SIG-M5 (cell line): ENCODE results near the gene KRTAP12-3.
"Not testable (repeated sequence)": the region's sequence is repeated elsewhere in the genome, so short reads cannot be mapped to it uniquely, and the experiment has no call there.

Source experiments
- DNase-seq: peaks from one replicate; lab custom pipeline; 2025; lab: John Stamatoyannopoulos, UW

Gene KRTAP12-3, protein sequence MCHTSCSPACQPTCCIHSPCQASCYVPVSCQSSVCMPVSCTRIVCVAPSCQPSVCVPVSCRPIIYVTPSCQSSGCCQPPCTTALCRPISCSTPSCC

DNA sequence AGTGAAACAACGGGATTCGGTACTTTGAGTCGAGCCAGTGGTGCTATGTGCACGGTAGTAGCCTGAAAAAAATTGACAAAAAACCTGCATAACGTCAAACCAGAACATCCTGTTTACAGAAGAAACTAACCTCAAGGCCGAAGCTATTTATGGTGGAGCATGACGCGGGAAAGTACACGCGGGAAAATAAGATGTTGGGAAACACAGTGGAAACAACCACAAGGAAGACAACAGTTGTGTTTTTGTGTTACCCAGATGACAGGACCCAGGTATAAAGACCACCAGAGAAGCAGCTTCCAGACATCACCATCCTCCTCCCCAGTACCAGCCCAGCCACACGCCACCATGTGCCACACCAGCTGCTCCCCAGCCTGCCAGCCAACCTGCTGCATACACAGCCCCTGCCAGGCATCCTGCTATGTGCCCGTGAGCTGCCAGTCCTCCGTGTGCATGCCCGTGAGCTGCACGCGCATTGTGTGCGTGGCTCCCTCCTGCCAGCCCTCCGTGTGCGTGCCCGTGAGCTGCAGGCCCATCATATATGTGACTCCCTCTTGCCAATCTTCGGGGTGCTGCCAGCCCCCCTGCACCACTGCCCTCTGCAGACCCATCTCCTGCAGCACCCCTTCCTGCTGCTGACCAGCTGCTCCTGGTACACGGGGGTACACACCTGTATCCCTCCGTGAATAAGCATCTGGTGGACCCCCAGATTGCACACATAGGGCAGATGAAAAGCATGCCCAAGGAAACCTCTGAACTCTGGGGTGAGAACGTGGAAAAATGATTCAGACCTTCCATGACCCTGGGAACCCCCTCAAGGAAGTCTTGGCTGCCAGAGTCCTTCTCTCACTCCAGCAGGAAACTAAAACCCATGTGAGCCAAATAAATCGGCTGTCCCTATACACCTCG is at the start of gene KRTAP12-3:
Gene KRTAP12-3, plus strand, starts transcription at position 298 of the 906 bp plus-strand sequence. Its CDS starts 48 bp downstream, at position 346.
- no peak for DNase-seq

DNA sequence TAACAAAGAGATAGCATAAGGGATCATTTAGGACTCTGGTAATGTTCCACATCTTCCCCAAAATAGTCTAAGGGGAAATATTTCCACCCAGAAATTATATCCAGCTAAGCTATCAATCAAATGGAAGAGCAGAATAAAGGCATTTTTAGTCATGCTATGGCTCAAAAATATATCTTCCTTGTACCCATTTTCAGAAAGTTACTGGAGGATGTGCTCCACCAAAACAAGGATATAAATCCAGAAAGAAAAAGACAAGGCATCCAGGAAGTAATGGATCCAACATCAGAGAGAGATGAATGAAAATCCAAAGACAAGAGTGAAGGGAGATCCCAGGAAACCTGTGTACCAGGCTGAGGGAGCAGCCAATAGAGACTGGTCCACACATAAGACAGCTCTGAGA is 48.5 kb upstream of the KRTAP12-3 start:
- DNase-seq = no peak

DNA sequence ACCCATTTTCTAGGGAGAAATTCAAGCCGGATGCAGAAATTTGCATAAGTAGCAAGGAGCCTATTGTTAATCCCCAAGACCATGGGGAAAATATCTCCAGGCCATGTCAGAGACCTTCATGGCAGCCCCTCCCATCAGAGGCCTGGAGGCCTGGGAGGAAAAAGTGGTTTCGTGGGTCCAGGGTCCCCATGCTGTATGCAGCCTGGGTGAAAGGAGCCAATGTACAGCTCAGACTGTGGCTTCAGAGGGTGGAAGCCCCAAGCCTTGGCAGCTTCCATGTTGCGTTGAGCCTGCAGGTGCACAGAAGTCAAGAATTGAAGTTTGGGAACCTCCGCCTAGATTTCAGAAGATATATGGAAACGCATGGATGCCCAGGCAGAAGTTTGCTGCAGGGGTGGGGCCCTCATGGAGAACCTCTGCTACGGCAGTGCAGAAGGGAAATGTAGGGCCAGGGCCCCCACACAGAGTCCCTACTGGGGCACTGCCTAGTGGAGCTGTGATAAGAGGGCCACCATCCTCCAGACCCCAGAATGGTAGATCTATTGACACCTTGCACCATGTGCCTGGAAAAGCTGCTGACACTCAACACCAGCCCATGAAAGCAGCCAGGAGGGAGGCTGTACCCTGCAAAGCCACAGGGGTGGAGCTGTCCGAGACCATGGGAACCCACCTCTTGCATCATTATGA is 47.4 kb upstream of the KRTAP12-3 start:
- DNase-seq = not testable (repeated sequence)

- no peak for DNase-seq
Observed at GRCh38 chr21:44611551-44611950, 46.2 kb upstream of the KRTAP12-3 start.

- DNase-seq = no peak
Observed at GRCh38 chr21:44612029-44612486, 45.7 kb upstream of the KRTAP12-3 start, which contains the start of gene KRTAP10-8. KRTAP10-8 (plus strand) TSS chr21:44612079; CDS start chr21:44612101, 22 bp downstream.

DNA sequence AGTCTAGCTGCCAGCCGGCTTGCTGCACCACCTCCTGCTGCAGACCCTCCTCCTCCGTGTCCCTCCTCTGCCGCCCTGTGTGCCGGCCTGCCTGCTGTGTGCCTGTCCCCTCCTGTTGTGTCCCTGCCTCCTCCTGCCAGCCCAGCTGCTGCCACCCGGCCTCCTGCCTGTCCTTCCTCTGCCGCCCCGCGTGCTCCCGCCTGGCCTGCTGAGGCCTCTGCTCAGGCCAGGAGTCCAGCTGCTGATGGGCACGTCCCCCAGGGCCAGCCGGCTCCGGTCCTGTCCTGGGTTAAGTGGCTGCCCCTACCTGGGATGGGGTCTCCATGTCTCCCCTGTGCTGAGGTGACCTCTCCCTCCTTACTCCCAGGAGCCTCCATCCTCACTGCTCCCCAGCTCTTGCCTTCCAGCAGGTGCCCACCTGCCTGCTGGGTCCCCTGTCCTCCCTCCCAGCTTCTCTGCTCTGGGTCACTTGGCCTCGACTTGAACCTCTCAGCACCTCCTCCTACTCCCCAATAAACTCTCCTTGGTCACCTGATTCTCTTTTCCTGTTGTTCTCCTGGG is 45.0 kb upstream of the KRTAP12-3 start:
- DNase-seq = no peak

DNA sequence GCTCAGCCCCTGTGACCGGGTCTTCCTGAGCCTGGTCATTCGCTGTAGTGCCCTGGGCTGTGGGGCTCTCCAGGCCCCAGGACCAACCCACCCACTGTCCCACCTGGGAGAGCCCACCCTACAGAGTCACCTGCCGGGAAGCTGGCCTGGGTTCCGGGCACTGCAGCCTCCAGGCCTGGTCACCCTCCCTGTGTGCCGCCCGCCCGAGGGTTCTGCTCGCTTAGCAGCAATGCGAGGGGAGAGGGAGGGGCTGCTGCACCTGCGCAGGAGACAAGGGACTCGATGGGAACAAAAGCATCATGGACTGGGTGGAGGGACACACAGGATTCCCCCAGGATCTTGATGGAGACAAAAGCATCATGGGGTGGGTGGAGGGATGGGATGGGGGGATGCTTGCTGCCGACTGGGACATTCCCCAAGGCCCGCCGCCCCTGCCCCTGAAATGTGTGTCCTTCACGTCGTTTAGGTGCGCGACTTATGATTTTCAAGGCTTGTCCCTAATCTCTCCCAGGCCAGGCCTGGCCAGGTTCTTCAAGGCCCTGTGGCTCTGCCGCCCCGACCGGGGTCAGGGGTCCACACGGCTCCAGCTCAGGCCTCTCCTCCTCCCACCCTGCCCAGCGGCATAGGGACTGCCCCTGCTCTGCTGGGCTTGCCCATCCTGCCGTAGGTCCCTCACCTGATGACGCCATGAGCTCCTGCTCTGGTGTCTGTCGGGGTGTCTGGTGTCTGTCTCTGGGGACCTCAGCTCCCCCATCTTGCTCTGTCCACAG is 44.2 kb upstream of the KRTAP12-3 start:
- no peak for DNase-seq

- no peak for DNase-seq
Observed at GRCh38 chr21:44614161-44614631, 43.5 kb upstream of the KRTAP12-3 start.

- no peak for DNase-seq
Observed at GRCh38 chr21:44614961-44615391, 42.8 kb upstream of the KRTAP12-3 start.

GRCh38 chr21:44615466-44615865 is 42.3 kb upstream of the KRTAP12-3 start:
- DNase-seq = no peak

GRCh38 chr21:44615911-44616590 is 41.7 kb upstream of the KRTAP12-3 start:
- no peak for DNase-seq

DNA sequence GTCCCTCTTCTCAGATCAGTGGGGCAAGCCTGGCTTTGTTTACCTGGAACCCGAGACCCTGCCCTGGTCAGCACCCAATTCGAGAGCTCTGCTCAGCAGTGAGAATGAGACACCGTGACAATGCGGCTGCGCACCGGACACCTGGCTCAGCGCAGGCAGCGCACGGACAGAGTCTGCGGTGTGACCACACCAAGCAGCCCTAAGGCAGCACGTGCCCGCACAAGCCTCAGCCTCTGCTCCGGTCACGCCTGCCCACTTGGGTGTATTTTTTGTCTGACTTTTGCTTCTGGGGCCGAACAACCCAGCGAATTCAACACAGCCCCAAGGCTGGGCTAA is 41.2 kb upstream of the KRTAP12-3 start:
- no peak for DNase-seq

DNA sequence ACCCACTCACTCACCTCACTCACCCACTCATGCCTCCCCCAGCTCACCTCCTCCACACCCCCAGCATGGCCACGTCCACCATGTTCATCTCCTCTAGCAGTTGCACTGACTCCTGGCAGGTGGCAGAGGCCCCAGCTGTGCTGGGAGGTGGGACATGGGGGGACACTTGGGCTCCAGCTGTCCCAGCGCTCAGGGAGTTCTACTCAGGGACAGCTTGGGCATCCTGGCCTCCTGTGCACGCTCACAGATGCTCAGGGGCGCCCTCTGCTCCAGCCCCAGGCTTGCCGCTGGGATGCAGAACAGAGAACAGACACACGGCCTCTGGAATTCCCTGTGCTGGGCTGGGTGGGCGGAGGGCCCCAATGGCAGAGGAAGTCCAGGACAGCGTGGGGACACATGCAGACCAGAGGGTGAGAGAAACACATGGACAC is 40.6 kb upstream of the KRTAP12-3 start:
- DNase-seq = no peak

GRCh38 chr21:44618504-44618903 is 39.2 kb upstream of the KRTAP12-3 start:
- no peak for DNase-seq

DNA sequence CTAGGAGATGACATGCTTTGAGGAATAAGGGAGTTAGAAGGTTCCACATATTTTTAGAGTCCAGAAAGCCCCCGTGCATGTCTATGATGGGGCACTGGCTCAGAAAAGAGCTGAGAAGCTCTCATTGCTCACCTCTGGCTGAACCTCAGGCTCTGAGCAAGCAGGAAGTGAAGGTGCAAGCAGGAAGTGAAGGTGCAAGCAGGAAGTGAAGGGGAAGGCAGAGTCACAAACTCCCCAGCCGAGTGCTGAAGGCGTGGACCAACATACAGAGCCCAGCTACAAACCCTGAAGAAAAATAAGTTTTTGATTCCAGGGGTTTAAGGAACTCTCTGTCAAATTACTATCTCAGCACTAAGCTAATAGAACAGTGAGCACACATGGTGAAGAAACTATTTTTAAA is 38.8 kb upstream of the KRTAP12-3 start:
- no peak for DNase-seq

GRCh38 chr21:44619886-44620285 is 37.8 kb upstream of the KRTAP12-3 start:
- no peak for DNase-seq

DNA sequence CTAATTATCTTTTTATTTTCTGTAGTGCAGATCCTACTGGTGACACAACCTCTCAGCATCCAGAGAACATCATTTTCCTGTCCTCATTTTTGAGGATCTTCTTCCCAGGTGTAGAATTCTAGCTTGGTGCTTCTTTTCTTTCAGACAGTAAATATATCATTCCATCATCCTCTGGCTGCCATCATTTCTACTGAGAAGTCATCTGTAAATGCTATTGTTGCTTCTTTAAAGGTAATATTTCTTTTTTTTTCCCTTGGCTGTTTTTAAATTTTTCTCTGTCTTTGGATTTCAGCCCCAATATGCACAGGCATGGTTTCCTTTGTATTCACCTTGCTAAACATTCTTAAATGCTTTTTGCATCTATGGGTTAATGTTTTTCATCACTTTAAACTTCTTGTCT is 34.2 kb upstream of the KRTAP12-3 start:
- no peak for DNase-seq

GRCh38 chr21:44625756-44626155 is 32.0 kb upstream of the KRTAP12-3 start:
- no peak for DNase-seq

DNA sequence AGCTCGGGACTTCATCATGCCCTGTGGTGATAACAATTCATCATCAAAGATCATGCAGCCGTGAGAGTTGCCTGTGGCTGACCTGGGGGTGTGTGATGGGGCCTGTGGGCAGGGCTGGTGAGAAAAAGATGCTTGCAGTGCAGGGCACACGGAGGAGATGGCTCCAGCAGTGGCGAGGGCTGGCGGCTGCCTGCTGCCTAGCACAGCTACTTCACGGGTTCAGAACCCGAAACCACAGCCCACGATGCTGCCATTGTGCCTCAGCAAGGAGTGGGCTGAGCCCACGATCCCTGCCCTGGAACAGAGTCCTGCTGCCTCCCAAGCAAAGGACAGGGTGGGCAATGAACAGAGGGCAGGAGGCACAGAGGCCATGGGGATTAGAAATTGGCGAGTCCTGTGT is 31.5 kb upstream of the KRTAP12-3 start:
- DNase-seq = no peak

DNA sequence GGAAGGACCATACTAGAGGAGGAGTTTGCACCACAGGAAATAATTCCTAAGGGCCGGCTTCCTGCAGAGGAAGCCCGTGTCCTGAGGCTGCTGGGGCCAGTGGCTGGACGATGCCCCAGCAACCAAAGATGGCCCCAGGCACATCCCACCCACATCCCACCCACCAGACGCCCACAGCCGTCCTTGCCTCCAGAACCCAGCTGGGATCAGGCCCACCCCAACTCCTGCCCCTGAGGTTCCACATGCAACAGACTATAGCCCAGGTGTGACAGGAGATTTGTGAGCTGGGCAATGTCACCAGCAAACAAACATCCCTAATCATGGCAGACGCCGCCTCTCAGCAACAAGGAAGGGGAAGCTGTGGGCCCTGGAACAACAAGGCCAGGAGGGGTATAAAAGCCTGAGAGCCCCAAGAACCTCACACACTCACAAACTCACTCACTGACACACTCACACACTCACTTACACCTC is 31.0 kb upstream of the KRTAP12-3 start, which contains the start of gene KRTAP10-9:
Gene KRTAP10-9, plus strand, starts transcription at position 421 of the 471 bp plus-strand sequence. CDS start 79 bp downstream, outside the sequence.
- no peak for DNase-seq
